Panc1 (cell line): ENCODE measurements around the gene AK6. TPM values are rescaled to one million over a fixed set of nuclear protein-coding genes. Genes with fewer than 3 reads are reported as not detected.
A peak's percentile ranks its signal among the peaks of the same experiment; 100 is the strongest.
"Not testable (repeated sequence)": the region's sequence is repeated elsewhere in the genome, so short reads cannot be mapped to it uniquely, and the experiment has no call there.

Source experiments
- ATAC-seq: fragments of 200-7000 bp; cut with Tn5 transposase; 2 replicates; pipeline ENCODE4 v1.9.1; 2020; ENCODE audit warnings: mild to moderate bottlenecking, moderate library complexity
- BruUV-seq: library from RNA; stranded (reverse); fragments of 400-500 nt; replicated peaks from 2 replicates; lab custom pipeline; 2021; lab: Mats Ljungman, UMichigan
- CTCF ChIA-PET: fragments of 300-600 bp; sonication (Branson Sonifier 250); formaldehyde crosslinking; loops from one replicate; lab custom pipeline; 2022; ENCODE audit warnings: antibody characterized with exemption; lab: Charles Lee
- POLR2A ChIA-PET: fragments of 300-600 bp; sonication (Branson Sonifier 250); formaldehyde crosslinking; loops from one replicate; lab custom pipeline; 2022; ENCODE audit warnings: antibody characterized with exemption; lab: Charles Lee
- DNase-seq: peaks from one replicate; pipeline ENCODE4 v3.0.0-alpha.2; 2010; ENCODE audit warnings: low read depth, low spot score
- H3K27ac ChIP-seq: 2 replicates; pipeline ENCODE4 v1.5.1; 2011; ENCODE audit warnings: mild to moderate bottlenecking, low read length, inconsistent platforms
- H3K27me3 ChIP-seq: fragments of 200-500 bp; sonication (Bioruptor generic); 2 replicates; pipeline ENCODE4 v1.6.0; 2014; ENCODE audit warnings: low read length, inconsistent platforms; ENCODE audit not compliant: control insufficient read depth, insufficient read depth
- H3K36me3 ChIP-seq: fragments of 200-500 bp; sonication (Bioruptor generic); 2 replicates; pipeline ENCODE4 v1.5.1; 2014; ENCODE audit warnings: inconsistent platforms, mild to moderate bottlenecking, low read length, moderate library complexity; ENCODE audit not compliant: control insufficient read depth, insufficient read depth
- H3K4me1 ChIP-seq: 2 replicates; pipeline ENCODE4 v1.5.1; 2011; ENCODE audit warnings: inconsistent platforms, mild to moderate bottlenecking, low read length, moderate library complexity; ENCODE audit not compliant: control insufficient read depth, insufficient read depth
- H3K4me3 ChIP-seq, 2 experiments: 2 replicates each; pipeline ENCODE4 v1.5.1; 2011 to 2012; ENCODE audit warnings: low read depth in 2 of 2, low read length in 2 of 2, mild to moderate bottlenecking in 2 of 2, inconsistent platforms in 1 of 2, moderate library complexity in 1 of 2
- H3K9me3 ChIP-seq: fragments of 200-500 bp; sonication (Bioruptor generic); 2 replicates; pipeline ENCODE4 v1.5.1; 2014; ENCODE audit warnings: low read depth, mild to moderate bottlenecking, inconsistent platforms, low read length, moderate library complexity; ENCODE audit not compliant: control insufficient read depth, insufficient read depth
- in situ Hi-C: cut with HindIII; loops from 2 replicates; pipeline ENCODE4 v1.10.0; 2016; ENCODE audit warnings: low sequenced_read_pairs, low pct_unique_long_range_greater_than_20kb
- intact Hi-C: fragments of 100-400 bp; cut with micrococcal nuclease; formaldehyde crosslinking; loops from one replicate; pipeline ENCODE4 v1.10.0; 2022; ENCODE audit not compliant: unreplicated experiment
- total RNA-seq: library from RNA; stranded (reverse); gene quantifications from one replicate; pipeline ENCODE4 v1.2.1, GENCODE V29; 2021; ENCODE audit not compliant: unreplicated experiment
- TF ChIP-seq, protein P1 (sequence below), 2 experiments: IDR thresholded peaks; 2 replicates each; pipeline ENCODE4 v1.6.1; 2011 to 2012; ENCODE audit warnings: low read depth in 2 of 2, control low read depth in 1 of 2, low read length in 1 of 2, mild to moderate bottlenecking in 1 of 2, moderate library complexity in 1 of 2; ENCODE audit not compliant: insufficient read depth in 1 of 2
- TF ChIP-seq, protein P2 (sequence below): fragments of 450-650 bp; IDR thresholded peaks from 2 replicates; pipeline ENCODE4 v1.5.1; 2017; ENCODE audit warnings: mild to moderate bottlenecking

The AK6 gene
- total RNA-seq, 1 experiment from 2014 or later: 61.3 TPM

DNA sequence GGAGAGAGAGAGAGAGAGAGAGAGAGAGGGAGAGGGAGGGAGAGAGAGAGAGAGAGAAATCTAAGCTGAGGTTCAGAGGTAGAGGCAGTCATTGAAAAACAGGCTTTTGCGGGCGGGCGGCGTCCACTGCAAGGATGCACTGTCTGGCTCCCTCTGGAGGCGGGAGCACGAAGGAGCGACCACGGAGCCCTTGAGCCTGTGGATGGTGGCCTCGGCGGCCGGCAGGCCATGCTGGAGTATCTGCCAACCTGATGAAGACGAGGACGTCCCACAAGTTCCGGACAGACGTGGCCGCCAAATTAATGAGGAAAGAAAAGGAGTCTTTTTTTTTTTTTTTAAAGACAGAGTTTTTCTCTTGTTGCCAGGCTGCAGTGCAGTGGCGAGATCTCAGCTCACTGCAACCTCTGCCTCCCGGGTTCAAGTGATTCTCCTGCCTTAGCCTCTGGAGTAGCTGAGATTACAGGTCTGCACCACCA lies 34.5 kb downstream of the AK6 start:
- Histone ChIP-seq H3K27ac (0 out of 2 replicates have a peak overlapping the region, but pooled peaks have one; percentile 23), H3K4me1 (peaks cover 11% of the 10 kb centered on the region), H3K9me3 (no peaks in the 10 kb centered on the region), H3K27me3 (no peaks in the 10 kb centered on the region), H3K36me3 (no peaks in the 10 kb centered on the region; the same call in 1 of the 2 replicates), H3K4me3 (no peak overlapping the region; a peak in 1 of 4 replicates)
- in situ Hi-C loops: no loop called here
- intact Hi-C loops: no loop called here
- CTCF ChIA-PET: interaction anchor here (0.6 to 1.6 kb wide), 5 partner anchors 32 to 311 kb away, joined by 3 to 11 read pairs (median 3); partner anchors contain the start of gene CDK7
- POLR2A ChIA-PET: interaction anchor here (0.6 kb wide), 2 partner anchors 91 to 174 kb away, joined by 4 to 5 read pairs; no protein-coding TSS in a partner anchor
- BruUV-seq: no TSS peak
- TF ChIP-seq, protein P1, sequence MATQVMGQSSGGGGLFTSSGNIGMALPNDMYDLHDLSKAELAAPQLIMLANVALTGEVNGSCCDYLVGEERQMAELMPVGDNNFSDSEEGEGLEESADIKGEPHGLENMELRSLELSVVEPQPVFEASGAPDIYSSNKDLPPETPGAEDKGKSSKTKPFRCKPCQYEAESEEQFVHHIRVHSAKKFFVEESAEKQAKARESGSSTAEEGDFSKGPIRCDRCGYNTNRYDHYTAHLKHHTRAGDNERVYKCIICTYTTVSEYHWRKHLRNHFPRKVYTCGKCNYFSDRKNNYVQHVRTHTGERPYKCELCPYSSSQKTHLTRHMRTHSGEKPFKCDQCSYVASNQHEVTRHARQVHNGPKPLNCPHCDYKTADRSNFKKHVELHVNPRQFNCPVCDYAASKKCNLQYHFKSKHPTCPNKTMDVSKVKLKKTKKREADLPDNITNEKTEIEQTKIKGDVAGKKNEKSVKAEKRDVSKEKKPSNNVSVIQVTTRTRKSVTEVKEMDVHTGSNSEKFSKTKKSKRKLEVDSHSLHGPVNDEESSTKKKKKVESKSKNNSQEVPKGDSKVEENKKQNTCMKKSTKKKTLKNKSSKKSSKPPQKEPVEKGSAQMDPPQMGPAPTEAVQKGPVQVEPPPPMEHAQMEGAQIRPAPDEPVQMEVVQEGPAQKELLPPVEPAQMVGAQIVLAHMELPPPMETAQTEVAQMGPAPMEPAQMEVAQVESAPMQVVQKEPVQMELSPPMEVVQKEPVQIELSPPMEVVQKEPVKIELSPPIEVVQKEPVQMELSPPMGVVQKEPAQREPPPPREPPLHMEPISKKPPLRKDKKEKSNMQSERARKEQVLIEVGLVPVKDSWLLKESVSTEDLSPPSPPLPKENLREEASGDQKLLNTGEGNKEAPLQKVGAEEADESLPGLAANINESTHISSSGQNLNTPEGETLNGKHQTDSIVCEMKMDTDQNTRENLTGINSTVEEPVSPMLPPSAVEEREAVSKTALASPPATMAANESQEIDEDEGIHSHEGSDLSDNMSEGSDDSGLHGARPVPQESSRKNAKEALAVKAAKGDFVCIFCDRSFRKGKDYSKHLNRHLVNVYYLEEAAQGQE (IDR thresholded peaks at IDR 0.05; ENCODE audit: insufficient read depth in 1 of 2, low read depth in 2 of 2, low read length in 1 of 2): no peak
- TF ChIP-seq, protein P2, sequence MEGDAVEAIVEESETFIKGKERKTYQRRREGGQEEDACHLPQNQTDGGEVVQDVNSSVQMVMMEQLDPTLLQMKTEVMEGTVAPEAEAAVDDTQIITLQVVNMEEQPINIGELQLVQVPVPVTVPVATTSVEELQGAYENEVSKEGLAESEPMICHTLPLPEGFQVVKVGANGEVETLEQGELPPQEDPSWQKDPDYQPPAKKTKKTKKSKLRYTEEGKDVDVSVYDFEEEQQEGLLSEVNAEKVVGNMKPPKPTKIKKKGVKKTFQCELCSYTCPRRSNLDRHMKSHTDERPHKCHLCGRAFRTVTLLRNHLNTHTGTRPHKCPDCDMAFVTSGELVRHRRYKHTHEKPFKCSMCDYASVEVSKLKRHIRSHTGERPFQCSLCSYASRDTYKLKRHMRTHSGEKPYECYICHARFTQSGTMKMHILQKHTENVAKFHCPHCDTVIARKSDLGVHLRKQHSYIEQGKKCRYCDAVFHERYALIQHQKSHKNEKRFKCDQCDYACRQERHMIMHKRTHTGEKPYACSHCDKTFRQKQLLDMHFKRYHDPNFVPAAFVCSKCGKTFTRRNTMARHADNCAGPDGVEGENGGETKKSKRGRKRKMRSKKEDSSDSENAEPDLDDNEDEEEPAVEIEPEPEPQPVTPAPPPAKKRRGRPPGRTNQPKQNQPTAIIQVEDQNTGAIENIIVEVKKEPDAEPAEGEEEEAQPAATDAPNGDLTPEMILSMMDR: peak; percentile 94
- peak; percentile 42 for DNase-seq
- ATAC-seq: peak; percentile 92

DNA sequence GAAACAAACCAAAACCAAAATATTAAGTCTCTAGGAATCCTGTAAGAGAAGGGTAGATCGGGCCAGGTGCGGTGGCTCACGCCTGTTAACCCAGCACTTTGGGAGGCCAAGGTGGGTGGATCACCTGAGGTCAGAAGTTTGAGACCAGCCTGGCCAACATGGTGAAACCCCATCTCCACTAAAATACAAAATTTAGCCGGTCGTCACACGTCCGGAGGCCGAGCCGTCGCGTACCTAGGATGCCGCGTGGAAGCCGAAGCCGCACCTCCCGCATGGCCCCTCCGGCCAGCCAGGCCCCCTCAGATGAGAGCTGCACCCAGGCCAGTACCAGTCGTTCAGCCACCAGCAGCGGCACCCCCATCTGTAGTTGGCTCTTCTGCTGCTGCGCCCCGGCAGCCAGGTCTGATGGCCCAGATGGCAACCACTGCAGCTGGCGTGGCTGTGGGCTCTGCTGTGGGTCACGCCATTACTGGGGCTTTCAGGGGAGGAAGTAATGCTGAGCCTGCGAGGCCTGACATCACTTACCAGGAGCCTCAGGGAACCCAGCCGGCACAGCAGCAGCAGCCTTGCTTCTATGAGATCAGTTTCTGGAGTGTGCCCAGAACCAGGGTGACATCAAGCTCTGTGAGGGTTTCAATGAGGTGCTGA lies 35.5 kb downstream of the AK6 start:
- H3K27ac ChIP-seq, ATAC-seq, BruUV-seq, in situ Hi-C loops, DNase-seq, H3K36me3 ChIP-seq, intact Hi-C loops, H3K27me3 ChIP-seq, H3K4me3 ChIP-seq, H3K9me3 ChIP-seq: not testable (repeated sequence)
- POLR2A ChIA-PET: interaction anchor here (0.8 kb wide), 1 partner anchor 165 kb away, joined by 5 read pairs; no protein-coding TSS in a partner anchor
- CTCF ChIA-PET: interaction anchor here (0.6 to 1.6 kb wide), 2 partner anchors 68 to 291 kb away, joined by 3 read pairs; no protein-coding TSS in a partner anchor
- peaks cover 11% of the 10 kb centered on the region for H3K4me1 ChIP-seq
